H9 (cell line): ENCODE data around the gene KLHDC8A. TPM values are rescaled to one million over a fixed set of nuclear protein-coding genes. Genes with fewer than 3 reads are reported as not detected.

Experiments used
- DNase-seq: peaks from one replicate; pipeline ENCODE4 v3.0.0-alpha.2; 2017
- H2AFZ ChIP-seq: one replicate; pipeline ENCODE4 v1.6.1; 2013; ENCODE audit warnings: mild to moderate bottlenecking, low read length, control low read depth, moderate library complexity
- H2AK5ac ChIP-seq: 2 replicates; pipeline ENCODE4 v1.6.1; 2013; ENCODE audit warnings: low read length, control low read depth, mixed read lengths; ENCODE audit not compliant: insufficient read length
- H2BK120ac ChIP-seq: one replicate; pipeline ENCODE4 v1.6.1; 2013; ENCODE audit warnings: low read depth, mild to moderate bottlenecking, low read length, control low read depth, inconsistent platforms; ENCODE audit not compliant: poor library complexity, severe bottlenecking
- H2BK12ac ChIP-seq: 2 replicates; pipeline ENCODE4 v1.6.1; 2013; ENCODE audit warnings: low read length, control low read depth, mixed read lengths, low read depth; ENCODE audit not compliant: insufficient read length
- H2BK15ac ChIP-seq: 2 replicates; pipeline ENCODE4 v1.6.1; 2013; ENCODE audit warnings: low read depth, low read length, control low read depth
- H2BK20ac ChIP-seq: one replicate; pipeline ENCODE4 v1.6.1; 2013; ENCODE audit warnings: low read depth, mild to moderate bottlenecking, low read length, control low read depth, inconsistent platforms; ENCODE audit not compliant: poor library complexity, severe bottlenecking
- H2BK5ac ChIP-seq: 2 replicates; pipeline ENCODE4 v1.6.1; 2013; ENCODE audit warnings: low read length, control low read depth, mixed read lengths; ENCODE audit not compliant: insufficient read length
- H3K14ac ChIP-seq: 2 replicates; pipeline ENCODE4 v1.6.1; 2013; ENCODE audit warnings: low read length, control low read depth; ENCODE audit not compliant: insufficient read depth
- H3K18ac ChIP-seq: 2 replicates; pipeline ENCODE4 v1.6.1; 2013; ENCODE audit warnings: low read depth, mild to moderate bottlenecking, mixed read lengths, low read length, control low read depth; ENCODE audit not compliant: insufficient read length
- H3K23ac ChIP-seq: 2 replicates; pipeline ENCODE4 v1.6.1; 2013; ENCODE audit warnings: low read length, control low read depth, mixed read lengths, low read depth; ENCODE audit not compliant: insufficient read length
- H3K23me2 ChIP-seq: 2 replicates; pipeline ENCODE4 v1.6.1; 2013; ENCODE audit warnings: low read depth, mild to moderate bottlenecking, mixed read lengths, low read length, control low read depth; ENCODE audit not compliant: insufficient read length, poor library complexity, severe bottlenecking
- H3K27ac ChIP-seq: 2 replicates; pipeline ENCODE4 v1.5.1; 2013; ENCODE audit warnings: low read length, control low read depth, mixed read lengths, low read depth; ENCODE audit not compliant: insufficient read length
- H3K27me3 ChIP-seq: 2 replicates; pipeline ENCODE4 v1.6.1; 2013; ENCODE audit warnings: low read length, control low read depth, inconsistent platforms; ENCODE audit not compliant: insufficient read depth
- H3K4ac ChIP-seq: 2 replicates; pipeline ENCODE4 v1.6.1; 2013; ENCODE audit warnings: low read depth, mild to moderate bottlenecking, control low read depth, inconsistent platforms, low read length, moderate library complexity
- H3K4me1 ChIP-seq: 2 replicates; pipeline ENCODE4 v1.6.1; 2013; ENCODE audit warnings: low read length, control low read depth, inconsistent platforms; ENCODE audit not compliant: insufficient read depth
- H3K4me2 ChIP-seq: 2 replicates; pipeline ENCODE4 v1.6.1; 2013; ENCODE audit warnings: low read length, control low read depth, mixed read lengths; ENCODE audit not compliant: insufficient read length, insufficient read depth
- H3K56ac ChIP-seq: 2 replicates; pipeline ENCODE4 v1.6.1; 2013; ENCODE audit warnings: low read depth, mild to moderate bottlenecking, mixed read lengths, low read length, control low read depth; ENCODE audit not compliant: insufficient read length
- H3K79me1 ChIP-seq: 2 replicates; pipeline ENCODE4 v1.6.1; 2013; ENCODE audit warnings: low read depth, mild to moderate bottlenecking, moderate library complexity, low read length, control low read depth, inconsistent platforms; ENCODE audit not compliant: insufficient read depth, poor library complexity, severe bottlenecking
- H3K79me2 ChIP-seq: 2 replicates; pipeline ENCODE4 v1.6.1; 2013; ENCODE audit warnings: low read length, control low read depth, inconsistent platforms; ENCODE audit not compliant: insufficient read depth
- H3K9ac ChIP-seq: 2 replicates; pipeline ENCODE4 v1.6.1; 2013; ENCODE audit warnings: low read length, control low read depth, mixed read lengths; ENCODE audit not compliant: insufficient read length; ENCODE audit errors: extremely low read depth
- H3K9me3 ChIP-seq: one replicate; pipeline ENCODE4 v1.6.1; 2013; ENCODE audit warnings: low read depth, low read length, inconsistent platforms; ENCODE audit not compliant: control insufficient read depth
- H3T11ph ChIP-seq: one replicate; pipeline ENCODE4 v1.6.1; 2013; ENCODE audit warnings: mild to moderate bottlenecking, low read length, control low read depth, inconsistent platforms
- H4K20me1 ChIP-seq: one replicate; pipeline ENCODE4 v1.6.1; 2013; ENCODE audit not compliant: control insufficient read depth, insufficient read length, insufficient read depth
- H4K5ac ChIP-seq: 2 replicates; pipeline ENCODE4 v1.6.1; 2013; ENCODE audit warnings: low read depth, mild to moderate bottlenecking, mixed read lengths, low read length, control low read depth; ENCODE audit not compliant: insufficient read length
- H4K8ac ChIP-seq: replicated peaks from 2 replicates; pipeline ENCODE4 v1.6.1; 2013; ENCODE audit warnings: low read length, control low read depth, mixed read lengths, low read depth; ENCODE audit not compliant: insufficient read length
- H4K91ac ChIP-seq: 2 replicates; pipeline ENCODE4 v1.6.1; 2013; ENCODE audit warnings: low read depth, mild to moderate bottlenecking, moderate library complexity, mixed read lengths, low read length, control low read depth; ENCODE audit not compliant: insufficient read length
- H3K27ac Mint-ChIP-seq, 3 experiments: 2 replicates in 2 of 3; 3 replicates in 1 of 3; pipeline ENCODE4 v1.8.0; 2020 to 2021; ENCODE audit warnings: mixed read lengths in 3 of 3, mild to moderate bottlenecking in 1 of 3, moderate library complexity in 1 of 3
- H3K27me3 Mint-ChIP-seq: 2 replicates; pipeline ENCODE4 v1.8.0; 2021; ENCODE audit warnings: low read depth, mild to moderate bottlenecking, moderate library complexity, mixed read lengths
- H3K36me3 Mint-ChIP-seq, 3 experiments: 2 replicates in 2 of 3; 3 replicates in 1 of 3; pipeline ENCODE4 v1.8.0; 2020 to 2021; ENCODE audit warnings: low read depth in 3 of 3, mixed read lengths in 3 of 3; ENCODE audit not compliant: insufficient read depth in 1 of 3
- H3K4me1 Mint-ChIP-seq, 2 experiments: 2 replicates each; pipeline ENCODE4 v1.8.0; 2020; ENCODE audit warnings: mixed read lengths in 2 of 2
- H3K4me3 Mint-ChIP-seq, 2 experiments: 2 replicates in 1 of 2; 3 replicates in 1 of 2; pipeline ENCODE4 v1.8.0; 2020 to 2021; ENCODE audit warnings: mild to moderate bottlenecking in 2 of 2, mixed read lengths in 2 of 2, moderate library complexity in 1 of 2
- H3K9me3 Mint-ChIP-seq, 2 experiments: 2 replicates in 1 of 2; 3 replicates in 1 of 2; pipeline ENCODE4 v1.8.0; 2020; ENCODE audit warnings: mild to moderate bottlenecking in 2 of 2, mixed read lengths in 2 of 2, moderate library complexity in 1 of 2
- WGBS: extraction: QIAGEN DNeasy Blood & Tissue Kit; methylation state at CpG from one replicate; pipeline ENCODE4 v1.1.7; 2013; ENCODE audit warnings: missing lambda C conversion rate, low lambda C conversion rate, mixed read lengths; ENCODE audit not compliant: insufficient read length; ENCODE audit errors: extremely low coverage; 5-methylcytosine and 5-hydroxymethylcytosine counted together
- total RNA-seq: library from RNA; stranded (reverse); gene quantifications from 2 replicates; pipeline ENCODE4 v1.2.1, GENCODE V29; 2021
- TF ChIP-seq, protein P1 (sequence below): fragments of 200-600 bp; sonication (generic); conservative IDR thresholded peaks from 3 replicates; pipeline ENCODE4 v1.8.0; 2021; ENCODE audit warnings: antibody characterized with exemption, mild to moderate bottlenecking

The KLHDC8A gene
- total RNA-seq, 1 experiment from 2014 or later, result 0.96 TPM

DNA sequence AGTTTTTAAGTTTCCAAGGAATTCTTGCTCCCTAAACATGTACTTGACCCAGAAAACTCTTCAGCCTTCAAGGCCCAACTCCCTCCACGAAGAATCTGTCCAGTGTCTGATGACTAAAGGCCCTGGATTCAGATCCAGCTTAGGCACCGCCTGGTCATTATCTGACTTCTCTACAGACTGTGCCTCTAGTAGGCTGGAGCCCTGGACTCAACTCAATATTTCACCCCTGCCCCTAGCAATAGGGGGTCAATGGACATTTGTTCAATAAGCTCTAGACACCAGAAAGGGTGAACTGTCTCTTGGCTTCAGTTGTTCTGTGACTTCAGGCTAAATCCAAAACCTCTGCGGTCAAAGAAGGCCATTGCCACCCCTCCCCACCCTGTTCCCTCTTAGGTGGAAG lies 69.6 kb downstream of the KLHDC8A start:
- Histone ChIP-seq H3K9me3 (no peaks in the 10 kb centered on the region), H2AFZ (no peak overlapping the region), H2AK5ac (no peak overlapping the region), H2BK5ac (no peak overlapping the region), H3K18ac (no peak overlapping the region), H2BK12ac (no peak overlapping the region), H3K4ac (no peak overlapping the region), H3K4me1 (peaks cover 6% of the 10 kb centered on the region; the same call in 1 of the 2 replicates), H4K8ac (no peak overlapping the region), H4K20me1 (peaks cover 2% of the 10 kb centered on the region), H3T11ph (no peak overlapping the region), H3K56ac (no peak overlapping the region), H4K5ac (no peak overlapping the region), H3K79me1 (no peaks in the 10 kb centered on the region), H3K9ac (no peak overlapping the region), H3K27ac (no peak overlapping the region), H3K27me3 (no peaks in the 10 kb centered on the region), H2BK120ac (no peak overlapping the region), H2BK15ac (no peak overlapping the region), H3K4me2 (no peak overlapping the region), H3K14ac (no peak overlapping the region), H2BK20ac (no peak overlapping the region), H4K91ac (no peak overlapping the region), H3K79me2 (no peaks in the 10 kb centered on the region), H3K23ac (no peak overlapping the region), H3K23me2 (no peaks in the 10 kb centered on the region)
- WGBS, result no CpG with 5 or more reads among the region's 3 CpGs
- Mint-ChIP-seq H3K9me3 (peaks cover 0 to 2% of the 10 kb centered on the region in 2 experiments; a peak in 1 of 5 replicates), H3K4me1 (peaks cover 54 to 61% of the 10 kb centered on the region in 2 experiments), H3K27me3 (no peaks in the 10 kb centered on the region; the same call in 1 of the 2 replicates), H3K27ac (no peak overlapping the region), H3K4me3 (no peak overlapping the region), H3K36me3 (no peaks in the 10 kb centered on the region)
- no peak for DNase-seq
- TF ChIP-seq, protein P1, sequence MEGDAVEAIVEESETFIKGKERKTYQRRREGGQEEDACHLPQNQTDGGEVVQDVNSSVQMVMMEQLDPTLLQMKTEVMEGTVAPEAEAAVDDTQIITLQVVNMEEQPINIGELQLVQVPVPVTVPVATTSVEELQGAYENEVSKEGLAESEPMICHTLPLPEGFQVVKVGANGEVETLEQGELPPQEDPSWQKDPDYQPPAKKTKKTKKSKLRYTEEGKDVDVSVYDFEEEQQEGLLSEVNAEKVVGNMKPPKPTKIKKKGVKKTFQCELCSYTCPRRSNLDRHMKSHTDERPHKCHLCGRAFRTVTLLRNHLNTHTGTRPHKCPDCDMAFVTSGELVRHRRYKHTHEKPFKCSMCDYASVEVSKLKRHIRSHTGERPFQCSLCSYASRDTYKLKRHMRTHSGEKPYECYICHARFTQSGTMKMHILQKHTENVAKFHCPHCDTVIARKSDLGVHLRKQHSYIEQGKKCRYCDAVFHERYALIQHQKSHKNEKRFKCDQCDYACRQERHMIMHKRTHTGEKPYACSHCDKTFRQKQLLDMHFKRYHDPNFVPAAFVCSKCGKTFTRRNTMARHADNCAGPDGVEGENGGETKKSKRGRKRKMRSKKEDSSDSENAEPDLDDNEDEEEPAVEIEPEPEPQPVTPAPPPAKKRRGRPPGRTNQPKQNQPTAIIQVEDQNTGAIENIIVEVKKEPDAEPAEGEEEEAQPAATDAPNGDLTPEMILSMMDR, result no peak
